T-cell (primary cell): ENCODE measurements around the gene GLIS2. TPM values are rescaled to one million over a fixed set of nuclear protein-coding genes. Genes with fewer than 3 reads are reported as not detected.

Experiments
- ATAC-seq, 4 experiments: fragments of 200-7000 bp in 3 of 4; fragments of 150-1000 bp in 1 of 4; cut with Tn5 transposase; replicated peaks in 1 of 4; 1 replicate in 3 of 4; 2 replicates in 1 of 4; pipeline ENCODE4 v1.10.0; 2021; ENCODE audit warnings: moderate library complexity in 3 of 4, mild to moderate bottlenecking in 2 of 4, moderate number of reproducible peaks in 1 of 4
- CTCF ChIA-PET, 2 donors: fragments of 300-600 bp; sonication (Branson Sonifier 250); formaldehyde crosslinking; loops; one replicate each; lab custom pipeline; 2022; ENCODE audit warnings: antibody characterized with exemption in 2 of 2; lab: Charles Lee
- POLR2A ChIA-PET, 2 donors: fragments of 300-600 bp; sonication (Branson Sonifier 250); formaldehyde crosslinking; loops; one replicate each; lab custom pipeline; 2022; ENCODE audit warnings: antibody characterized with exemption in 2 of 2; lab: Charles Lee
- DNase-seq, 35 experiments: peaks; one replicate each; pipeline versions ENCODE4 v3.0.0 to v3.0.0-alpha.2; 2013 to 2023
- H3K27ac ChIP-seq: one replicate; pipeline ENCODE4 v1.5.1; 2013; ENCODE audit warnings: low read length
- H3K27me3 ChIP-seq, 2 experiments: replicated peaks in 1 of 2; 1 replicate in 1 of 2; 2 replicates in 1 of 2; pipeline versions ENCODE4 v1.6.1 to v1.7.0; 2013; ENCODE audit warnings: low read length in 1 of 2, mixed read lengths in 1 of 2; ENCODE audit not compliant: control insufficient read depth in 2 of 2, insufficient read depth in 2 of 2; ENCODE audit errors: extremely low read depth in 1 of 2
- H3K36me3 ChIP-seq, 2 donors: 1 replicate in 1 of 2; 2 replicates in 1 of 2; pipeline versions ENCODE4 v1.6.1 to v1.7.0; 2013; ENCODE audit warnings: low read length in 1 of 2; ENCODE audit not compliant: control insufficient read depth in 2 of 2, insufficient read depth in 1 of 2; ENCODE audit errors: extremely low read depth in 1 of 2
- H3K4me1 ChIP-seq, 2 experiments: 1 replicate in 1 of 2; 2 replicates in 1 of 2; pipeline versions ENCODE4 v1.6.1 to v1.7.0; 2013; ENCODE audit warnings: low read length in 2 of 2, mixed read lengths in 1 of 2; ENCODE audit not compliant: insufficient read depth in 2 of 2, control insufficient read depth in 1 of 2; ENCODE audit errors: extremely low read depth in 1 of 2
- H3K4me3 ChIP-seq, 2 donors: 1 replicate in 1 of 2; 2 replicates in 1 of 2; pipeline versions ENCODE4 v1.5.1 to v1.7.0; 2013; ENCODE audit warnings: mild to moderate bottlenecking in 2 of 2, low read length in 1 of 2, moderate library complexity in 1 of 2; ENCODE audit not compliant: control insufficient read depth in 1 of 2; ENCODE audit errors: extremely low read depth in 1 of 2
- H3K9me3 ChIP-seq: 2 replicates; pipeline ENCODE4 v1.7.0; 2013
- H3K27ac Mint-ChIP-seq, 2 donors: one replicate each; pipeline ENCODE4 v1.8.0; 2020 to 2021; ENCODE audit warnings: mild to moderate bottlenecking in 2 of 2, mixed read lengths in 2 of 2
- H3K27me3 Mint-ChIP-seq, 2 donors: one replicate each; pipeline ENCODE4 v1.8.0; 2021 to 2022; ENCODE audit warnings: mixed read lengths in 2 of 2
- H3K36me3 Mint-ChIP-seq: one replicate; pipeline ENCODE4 v1.8.0; 2021; ENCODE audit warnings: mixed read lengths
- H3K4me1 Mint-ChIP-seq, 3 donors: one replicate each; pipeline ENCODE4 v1.8.0; 2020 to 2022; ENCODE audit warnings: mixed read lengths in 3 of 3, mild to moderate bottlenecking in 1 of 3
- H3K4me3 Mint-ChIP-seq, 3 donors: one replicate each; pipeline ENCODE4 v1.8.0; 2020 to 2022; ENCODE audit warnings: mild to moderate bottlenecking in 3 of 3, mixed read lengths in 3 of 3, moderate library complexity in 3 of 3
- H3K9me3 Mint-ChIP-seq, 3 donors: one replicate each; pipeline ENCODE4 v1.8.0; 2020 to 2022; ENCODE audit warnings: mixed read lengths in 3 of 3
- WGBS: methylation state at CpG from one replicate; pipeline ENCODE4 v1.1.5; 2013; ENCODE audit warnings: missing lambda C conversion rate; ENCODE audit not compliant: insufficient coverage; 5-methylcytosine and 5-hydroxymethylcytosine counted together
- total RNA-seq, 35 experiments: library from RNA in 6 of 35; stranded (reverse) in 6 of 35; fragments of 120-200 nt in 1 of 35; gene quantifications; one replicate each; pipeline versions ENCODE4 v1.2.1 to v1.2.4 and lab custom pipeline; 2013 to 2026

The GLIS2 gene
- total RNA-seq (under 1 TPM in 3 of 5 donors, not detected in 2; 0.18 to 0.20 (median 0.19) TPM), total RNA-seq (lab: John Stamatoyannopoulos, UW) (0 to 0.36 (median 0.07) reads per million in 29 experiments)
- 0.06 TPM for total RNA-seq (2013)

DNA sequence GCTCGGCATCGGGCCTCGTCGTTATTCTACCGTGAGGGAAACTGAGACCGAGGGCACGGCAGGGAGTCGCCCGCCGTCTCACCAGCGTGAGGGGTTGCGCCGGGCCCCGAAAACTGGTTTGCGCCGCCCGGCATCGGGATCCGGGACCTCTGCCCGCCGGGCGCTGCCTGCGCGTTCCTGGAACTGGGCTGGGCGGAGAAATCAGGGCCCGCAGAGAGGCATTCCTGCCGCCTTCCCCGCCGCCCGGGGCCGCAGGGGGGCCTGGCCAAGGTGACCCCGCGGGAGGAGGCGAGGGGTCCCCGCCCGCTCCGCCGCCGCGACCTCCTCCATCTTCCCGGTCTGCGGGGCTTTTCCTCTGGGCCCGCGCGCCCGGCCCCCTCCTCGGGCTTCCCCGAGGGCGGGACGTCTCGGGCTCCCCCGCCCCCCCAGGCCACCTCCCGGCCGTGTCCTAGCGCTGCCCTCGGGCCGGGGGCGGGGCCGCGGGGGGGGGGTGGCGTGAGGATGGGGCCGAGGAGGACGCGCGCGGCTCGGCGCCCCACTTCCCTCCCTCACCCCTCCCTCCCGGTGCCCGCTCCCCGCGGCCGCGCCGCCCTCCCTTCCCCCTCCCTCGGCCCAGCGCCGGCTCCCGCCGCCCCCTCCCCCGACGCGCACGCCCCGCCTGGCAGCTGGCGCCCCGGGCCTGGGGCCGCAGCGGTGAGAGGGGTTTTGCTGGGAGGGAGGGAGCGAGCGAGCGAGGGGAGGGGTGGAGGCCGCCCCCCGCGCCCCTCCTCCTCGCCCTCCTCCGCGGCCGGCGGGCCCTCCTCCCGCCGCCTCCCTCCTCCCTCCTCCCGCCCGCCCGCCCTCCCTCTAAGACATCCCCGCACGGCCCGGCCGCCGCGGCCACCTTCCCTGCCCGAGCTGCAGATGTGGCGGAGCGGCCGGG, at the start of gene GLIS2:
Gene GLIS2 (plus strand): TSS at position 882 of the 922 bp plus-strand sequence. CDS start 16,214 bp downstream, outside the sequence.
- H3K4me1 Mint-ChIP-seq = peaks cover 12 to 17% (median 16%) of the 10 kb centered on the region in 3 donors
- DNase-seq (peak in 3 of 35 experiments; percentile 9 to 45 (median 16)), ATAC-seq (peak; percentile 39 to 46 (median 42))
- H3K4me3 Mint-ChIP-seq = peak within 1 kb of the TSS; percentile 79 to 89 (median 88)
- POLR2A ChIA-PET = no interaction called here
- H3K27me3 Mint-ChIP-seq = peaks cover 10 to 13% of the 10 kb centered on the region in 2 donors
- no peaks in the 10 kb centered on the region for H3K36me3 Mint-ChIP-seq
- no peaks in the 10 kb centered on the region for H3K36me3 ChIP-seq
- no peaks in the 10 kb centered on the region for H3K9me3 ChIP-seq
- H3K4me1 ChIP-seq = peaks cover 0 to 45% of the 10 kb centered on the region in 2 experiments
- H3K4me3 ChIP-seq = peak within 1 kb of the TSS; percentile 46 to 62
- CTCF ChIA-PET = interaction anchor here in 1 of 2 donors (0.7 kb wide), 1 partner anchor 167 kb away, joined by 4 read pairs; no protein-coding TSS in a partner anchor
- H3K27me3 ChIP-seq = peaks cover 7 to 77% of the 10 kb centered on the region in 2 experiments
- H3K9me3 Mint-ChIP-seq = no peaks in the 10 kb centered on the region
- no peak within 1 kb of the TSS for H3K27ac ChIP-seq
- 0% methylated on average over 38 of the region's 115 CpGs for WGBS
- H3K27ac Mint-ChIP-seq = peak within 1 kb of the TSS in 1 of 2 donors; percentile 75

DNA sequence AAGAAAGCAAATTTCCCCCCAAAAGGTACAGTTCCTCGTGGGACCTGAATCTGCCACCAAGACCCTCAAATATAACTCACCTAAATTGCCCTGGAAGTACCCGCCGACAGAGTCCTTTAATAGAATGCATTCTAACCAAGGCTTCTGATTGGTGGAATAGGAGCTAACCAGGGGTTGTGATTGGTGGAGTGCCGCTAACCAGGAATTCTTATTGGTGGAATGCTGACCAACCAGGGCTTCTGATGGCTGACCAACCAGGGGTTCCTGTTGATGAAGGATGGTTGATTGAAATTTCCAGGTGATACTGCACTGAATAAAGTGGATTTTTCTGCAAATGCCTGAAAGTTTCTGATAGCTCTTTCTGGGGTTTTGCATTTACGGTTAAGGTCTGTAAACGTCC, 49.5 kb upstream of the GLIS2 start:
- 100% methylated on average over 3 of the region's 6 CpGs for WGBS
- Histone ChIP-seq H3K27me3 (no peaks in the 10 kb centered on the region), H3K27ac (no peak overlapping the region), H3K36me3 (peaks cover 12% of the 10 kb centered on the region in 2 donors), H3K4me3 (no peak overlapping the region), H3K4me1 (peaks cover 3 to 17% of the 10 kb centered on the region in 2 experiments), H3K9me3 (no peaks in the 10 kb centered on the region)
- ChIA-PET POLR2A (no interaction called here), CTCF (interaction anchor here in 1 of 2 donors (1.1 kb wide), 1 partner anchor 13 kb away, joined by 4 read pairs; no protein-coding TSS in a partner anchor)
- Mint-ChIP-seq H3K9me3 (no peaks in the 10 kb centered on the region), H3K36me3 (peaks cover 9% of the 10 kb centered on the region), H3K27ac (no peak overlapping the region), H3K4me1 (peaks cover 18 to 26% (median 19%) of the 10 kb centered on the region in 3 donors), H3K27me3 (no peaks in the 10 kb centered on the region), H3K4me3 (no peak overlapping the region)
- ATAC-seq = no peak
- DNase-seq = no peak

- 100% methylated on average over 3 of the region's 5 CpGs for WGBS
- no peak overlapping the region for H3K27ac ChIP-seq
- no peak overlapping the region for H3K27ac Mint-ChIP-seq
- no peaks in the 10 kb centered on the region for H3K27me3 ChIP-seq
- no peaks in the 10 kb centered on the region for H3K9me3 Mint-ChIP-seq
- H3K36me3 Mint-ChIP-seq = peaks cover 4% of the 10 kb centered on the region
- no peaks in the 10 kb centered on the region for H3K27me3 Mint-ChIP-seq
- DNase-seq (no peak), ATAC-seq (no peak)
- peaks cover 3 to 25% of the 10 kb centered on the region in 2 experiments for H3K4me1 ChIP-seq
- ChIA-PET CTCF (interaction anchor here (0.6 to 3.1 kb wide), 2 partner anchors 16 to 355 kb away, joined by 3 to 28 read pairs; no protein-coding TSS in a partner anchor), POLR2A (interaction anchor here in 1 of 2 donors (0.7 kb wide), 1 partner anchor 1357 kb away, joined by 3 read pairs; no protein-coding TSS in a partner anchor)
- H3K4me1 Mint-ChIP-seq = peaks cover 17 to 25% (median 25%) of the 10 kb centered on the region in 3 donors
- H3K9me3 ChIP-seq = no peaks in the 10 kb centered on the region
- H3K4me3 ChIP-seq = no peak overlapping the region
- H3K36me3 ChIP-seq = peaks cover 0 to 3% of the 10 kb centered on the region in 2 donors
- H3K4me3 Mint-ChIP-seq = peak overlapping the region; percentile 54 to 86 (median 60)
Measured at GRCh38 chr16:4270091-4270490, 45.8 kb upstream of the GLIS2 start.

DNA sequence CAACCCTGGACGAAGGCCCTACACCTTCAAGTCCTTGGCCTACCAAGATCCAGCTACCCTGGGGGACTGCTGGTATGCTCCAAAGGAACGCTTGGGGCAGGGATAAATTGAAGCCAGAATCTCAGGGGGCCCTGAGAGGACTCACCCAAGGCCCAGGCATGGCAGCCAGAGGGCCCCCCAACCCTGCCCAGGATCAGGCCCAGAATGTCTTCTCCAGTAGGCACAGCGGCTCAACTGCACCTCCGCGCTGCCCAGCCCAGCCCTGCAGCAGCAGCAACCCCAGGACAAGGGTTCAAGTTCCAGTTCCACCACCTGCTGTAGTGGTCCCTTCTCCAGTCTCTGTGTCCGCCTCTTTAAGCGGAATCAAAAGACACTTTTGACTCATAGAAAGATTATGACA, 45.3 kb upstream of the GLIS2 start:
- no peak overlapping the region for H3K27ac ChIP-seq
- ATAC-seq = no peak

GRCh38 chr16:4271176-4272113, 44.4 kb upstream of the GLIS2 start:
- CTCF ChIA-PET = interaction anchor here in 1 of 2 donors (0.5 to 3.1 kb wide), 2 partner anchors 18 to 538 kb away, joined by 4 to 28 read pairs; no protein-coding TSS in a partner anchor
- ATAC-seq = peak; percentile 82 to 88 (median 84)

More for the DNA sequence above, 45.3 kb upstream of the GLIS2 start:
- DNase-seq = no peak
- WGBS = 89% methylated on average over 6 of the region's 7 CpGs
- Mint-ChIP-seq H3K27ac (peak overlapping the region; percentile 31 to 79), H3K36me3 (peaks cover 4% of the 10 kb centered on the region), H3K4me1 (peaks cover 17 to 25% (median 25%) of the 10 kb centered on the region in 3 donors), H3K4me3 (peak overlapping the region; percentile 85 to 87 (median 86)), H3K9me3 (no peaks in the 10 kb centered on the region), H3K27me3 (no peaks in the 10 kb centered on the region)
- no peaks in the 10 kb centered on the region for H3K9me3 ChIP-seq
- CTCF ChIA-PET = interaction anchor here (0.6 to 3.1 kb wide), 2 partner anchors 17 to 354 kb away, joined by 3 to 28 read pairs; no protein-coding TSS in a partner anchor
- H3K4me1 ChIP-seq = peaks cover 3 to 25% of the 10 kb centered on the region in 2 experiments
- POLR2A ChIA-PET = interaction anchor here in 1 of 2 donors (0.6 to 0.7 kb wide), 2 partner anchors 11 to 1357 kb away, joined by 3 read pairs; no protein-coding TSS in a partner anchor
- H3K36me3 ChIP-seq = peaks cover 0 to 3% of the 10 kb centered on the region in 2 donors
- no peak overlapping the region for H3K4me3 ChIP-seq
- no peaks in the 10 kb centered on the region for H3K27me3 ChIP-seq

More at GRCh38 chr16:4271176-4272113, 44.4 kb upstream of the GLIS2 start:
- peaks cover 4% of the 10 kb centered on the region for H3K36me3 Mint-ChIP-seq
- WGBS = under 1% methylated on average over 64 of the region's 72 CpGs
- Histone ChIP-seq H3K36me3 (peaks cover 0 to 3% of the 10 kb centered on the region in 2 donors), H3K4me3 (peak overlapping the region; percentile 80 to 96), H3K27me3 (no peaks in the 10 kb centered on the region), H3K27ac (peak overlapping the region; percentile 38), H3K4me1 (peaks cover 3 to 25% of the 10 kb centered on the region in 2 experiments), H3K9me3 (no peaks in the 10 kb centered on the region)
- POLR2A ChIA-PET = interaction anchor here in 1 of 2 donors (0.7 kb wide), 1 partner anchor 1756 kb away, joined by 4 read pairs; no protein-coding TSS in a partner anchor
- no peaks in the 10 kb centered on the region for H3K9me3 Mint-ChIP-seq
- no peaks in the 10 kb centered on the region for H3K27me3 Mint-ChIP-seq
- peak overlapping the region; percentile 85 to 87 (median 86) for H3K4me3 Mint-ChIP-seq
- peak; percentile 75 to 94 (median 86) for DNase-seq
- peak overlapping the region; percentile 68 to 77 for H3K27ac Mint-ChIP-seq
- H3K4me1 Mint-ChIP-seq = peaks cover 13 to 20% (median 19%) of the 10 kb centered on the region in 3 donors
